WI38 (cell line): Measurements from ENCODE around the gene PGS1.

Source experiments
- H3K4me3 ChIP-seq: 2 replicates; pipeline ENCODE4 v1.5.1; 2011; ENCODE audit warnings: low read depth, mild to moderate bottlenecking, control low read depth, low read length
- TF ChIP-seq, protein P1 (sequence below): IDR thresholded peaks from 2 replicates; pipeline ENCODE4 v1.5.1; 2012; ENCODE audit warnings: low read depth, mild to moderate bottlenecking, control low read depth, low read length

The PGS1 gene

GRCh38 chr17:78374631-78375274, 3.7 kb upstream of the PGS1 start:
- no peak overlapping the region for H3K4me3 ChIP-seq
- TF ChIP-seq, protein P1, sequence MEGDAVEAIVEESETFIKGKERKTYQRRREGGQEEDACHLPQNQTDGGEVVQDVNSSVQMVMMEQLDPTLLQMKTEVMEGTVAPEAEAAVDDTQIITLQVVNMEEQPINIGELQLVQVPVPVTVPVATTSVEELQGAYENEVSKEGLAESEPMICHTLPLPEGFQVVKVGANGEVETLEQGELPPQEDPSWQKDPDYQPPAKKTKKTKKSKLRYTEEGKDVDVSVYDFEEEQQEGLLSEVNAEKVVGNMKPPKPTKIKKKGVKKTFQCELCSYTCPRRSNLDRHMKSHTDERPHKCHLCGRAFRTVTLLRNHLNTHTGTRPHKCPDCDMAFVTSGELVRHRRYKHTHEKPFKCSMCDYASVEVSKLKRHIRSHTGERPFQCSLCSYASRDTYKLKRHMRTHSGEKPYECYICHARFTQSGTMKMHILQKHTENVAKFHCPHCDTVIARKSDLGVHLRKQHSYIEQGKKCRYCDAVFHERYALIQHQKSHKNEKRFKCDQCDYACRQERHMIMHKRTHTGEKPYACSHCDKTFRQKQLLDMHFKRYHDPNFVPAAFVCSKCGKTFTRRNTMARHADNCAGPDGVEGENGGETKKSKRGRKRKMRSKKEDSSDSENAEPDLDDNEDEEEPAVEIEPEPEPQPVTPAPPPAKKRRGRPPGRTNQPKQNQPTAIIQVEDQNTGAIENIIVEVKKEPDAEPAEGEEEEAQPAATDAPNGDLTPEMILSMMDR: no peak

- TF ChIP-seq, protein P1: no peak
- H3K4me3 ChIP-seq: peak overlapping the region; percentile 20; the same call in 1 of the 2 replicates
These were observed 2.9 kb upstream of the PGS1 start for GRCh38 chr17:78375401-78376151.

- TF ChIP-seq, protein P1: no peak
These were observed 2.3 kb upstream of the PGS1 start for GRCh38 chr17:78376161-78376560.

DNA sequence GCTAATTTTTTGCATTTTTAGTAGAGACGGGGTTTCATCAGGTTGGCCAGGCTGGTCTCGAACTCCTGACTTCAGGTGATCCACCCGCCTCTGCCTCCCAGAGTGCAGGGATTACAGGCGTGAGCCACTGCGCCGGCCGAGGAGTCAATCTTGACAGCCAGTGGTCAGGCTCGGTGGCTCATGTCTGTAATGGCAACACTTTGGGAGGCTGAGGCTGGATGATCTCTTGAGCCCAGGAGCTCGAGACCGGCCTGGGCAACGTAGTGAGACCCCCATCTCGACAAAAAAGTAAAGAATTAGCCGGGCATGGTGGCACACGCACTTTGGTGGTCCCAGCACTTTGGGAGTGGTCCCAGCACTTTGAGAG, 608 bp upstream of the PGS1 start:
- TF ChIP-seq, protein P1: no peak
- peak overlapping the region; percentile 95 for H3K4me3 ChIP-seq

More at GRCh38 chr17:78376161-78376560, 2.3 kb upstream of the PGS1 start:
- peak overlapping the region; percentile 1; the same call in 1 of the 2 replicates for H3K4me3 ChIP-seq

DNA sequence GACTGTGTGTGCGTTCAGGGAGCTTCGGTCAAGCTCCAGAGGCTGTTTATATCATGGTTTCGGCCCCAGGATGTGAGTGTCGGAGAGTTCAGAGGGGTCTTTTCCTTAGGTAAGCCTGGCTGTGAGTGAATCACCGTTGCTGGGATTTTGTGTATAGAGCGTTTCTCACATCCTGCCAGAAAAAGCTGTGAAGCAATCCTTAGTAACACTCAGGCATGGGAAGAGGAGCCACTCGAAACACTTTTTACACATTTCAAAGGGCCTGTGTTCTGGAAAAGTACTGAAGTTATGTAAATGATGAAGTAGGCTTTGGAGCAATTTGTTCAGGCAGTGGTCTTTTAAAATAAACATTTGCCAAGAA, 662 bp downstream of the PGS1 start:
- H3K4me3 ChIP-seq: peak overlapping the region; percentile 95
- TF ChIP-seq, protein P1: no peak

GRCh38 chr17:78380370-78380769, 1.9 kb downstream of the PGS1 start:
- TF ChIP-seq, protein P1: no peak

GRCh38 chr17:78381601-78382232, 3.3 kb downstream of the PGS1 start:
- TF ChIP-seq, protein P1: no peak
- H3K4me3 ChIP-seq: no peak overlapping the region

More at GRCh38 chr17:78380370-78380769, 1.9 kb downstream of the PGS1 start:
- no peak overlapping the region for H3K4me3 ChIP-seq
